SK-N-SH (cell line): ENCODE results near the gene ELOVL2. TPM values are rescaled to one million over a fixed set of nuclear protein-coding genes. Genes with fewer than 3 reads are reported as not detected.

Source experiments
- CTCF ChIA-PET: fragments of 300-600, 350-600 bp; formaldehyde crosslinking; extraction: SDS; loops from one replicate; lab custom pipeline; 2021; lab: Yijun Ruan, JAX
- POLR2A ChIA-PET: fragments of 350-600 bp; sonication (Branson Sonifier 250); formaldehyde crosslinking; extraction: SDS; loops from one replicate; lab custom pipeline; 2020; ENCODE audit warnings: antibody characterized with exemption, inconsistent platforms; lab: Yijun Ruan, JAX
- DNase-seq: peaks from one replicate; pipeline ENCODE4 v3.0.0; 2012
- H2AFZ ChIP-seq: fragments of 200-600 bp; sonication (generic); 2 replicates; pipeline ENCODE4 v1.8.1; 2016; ENCODE audit warnings: antibody characterized with exemption, mild to moderate bottlenecking, low read depth
- H3F3A ChIP-seq: fragments of 200-600 bp; sonication (generic); replicated peaks from 2 replicates; pipeline ENCODE3; 2016; ENCODE audit warnings: antibody characterized with exemption, mild to moderate bottlenecking; ENCODE audit not compliant: insufficient read depth
- H3K27ac ChIP-seq, 2 experiments: fragments of 200-500 bp in 1 of 2; fragments of 200-600 bp in 1 of 2; sonication (Bioruptor generic) in 1 of 2; sonication (generic), shearing (Covaris generic) in 1 of 2; 2 replicates each; pipeline versions ENCODE4 v1.5.1 to v1.6.1; 2014 to 2016; ENCODE audit warnings: low read depth in 2 of 2, inconsistent platforms in 1 of 2, low read length in 1 of 2, mild to moderate bottlenecking in 1 of 2, mixed read lengths in 1 of 2
- H3K27me3 ChIP-seq: fragments of 200-600 bp; sonication (generic), shearing (Covaris generic); 2 replicates; pipeline ENCODE4 v1.6.1; 2016; ENCODE audit warnings: mixed run types; ENCODE audit not compliant: insufficient read depth
- H3K36me3 ChIP-seq, 2 experiments: fragments of 200-500 bp in 1 of 2; fragments of 200-600 bp in 1 of 2; sonication (Bioruptor generic) in 1 of 2; sonication (generic) in 1 of 2; replicated peaks in 1 of 2; 2 replicates each; pipeline versions ENCODE3 to v1.5.1; 2014 to 2016; ENCODE audit warnings: low read length in 1 of 2, mild to moderate bottlenecking in 1 of 2; ENCODE audit not compliant: insufficient read depth in 2 of 2, control insufficient read depth in 1 of 2
- H3K4me1 ChIP-seq, 2 experiments: fragments of 200-500 bp in 1 of 2; fragments of 200-600 bp in 1 of 2; sonication (Bioruptor generic) in 1 of 2; sonication (generic), shearing (Covaris generic) in 1 of 2; 2 replicates each; pipeline versions ENCODE4 v1.5.1 to v1.6.1; 2014 to 2016; ENCODE audit warnings: low read depth in 1 of 2, low read length in 1 of 2, mixed run types in 1 of 2; ENCODE audit not compliant: insufficient read depth in 2 of 2, control insufficient read depth in 1 of 2
- H3K4me2 ChIP-seq: fragments of 200-600 bp; sonication (generic), shearing (Covaris generic); 2 replicates; pipeline ENCODE4 v1.6.1; 2017; ENCODE audit warnings: mixed run types
- H3K4me3 ChIP-seq, 2 experiments: fragments of 200-500 bp in 1 of 2; fragments of 200-600 bp in 1 of 2; sonication (Bioruptor generic) in 1 of 2; sonication (generic), shearing (Covaris generic) in 1 of 2; 2 replicates each; pipeline versions ENCODE4 v1.5.1 to v1.8.1; 2014 to 2016; ENCODE audit warnings: low read depth in 2 of 2, inconsistent platforms in 1 of 2, low read length in 1 of 2, mild to moderate bottlenecking in 1 of 2, mixed read lengths in 1 of 2, moderate library complexity in 1 of 2
- H3K79me2 ChIP-seq: fragments of 200-600 bp; sonication (generic); 2 replicates; pipeline ENCODE4 v1.8.1; 2017; ENCODE audit warnings: mild to moderate bottlenecking; ENCODE audit not compliant: insufficient read depth
- H3K9ac ChIP-seq: fragments of 200-600 bp; sonication (generic); 2 replicates; pipeline ENCODE4 v1.6.1; 2017; ENCODE audit warnings: mixed run types
- H3K9me2 ChIP-seq: fragments of 200-600 bp; sonication (generic); 2 replicates; pipeline ENCODE4 v1.6.1; 2017; ENCODE audit warnings: mixed run types
- H3K9me3 ChIP-seq: fragments of 200-600 bp; sonication (generic); 2 replicates; pipeline ENCODE4 v1.6.1; 2017; ENCODE audit warnings: mixed run types, mild to moderate bottlenecking, moderate library complexity
- H4K20me1 ChIP-seq: fragments of 200-600 bp; sonication (generic); 2 replicates; pipeline ENCODE4 v1.6.1; 2017; ENCODE audit warnings: mild to moderate bottlenecking, mixed run types; ENCODE audit not compliant: insufficient read depth
- EP300 ChIP-seq, 2 experiments: IDR thresholded peaks; 2 replicates each; pipeline versions ENCODE4 v1.4.0 to v1.6.1; 2012; ENCODE audit warnings: borderline replicate concordance in 1 of 2, low read depth in 1 of 2, low read length in 1 of 2
- FOXM1 ChIP-seq: IDR thresholded peaks from 2 replicates; pipeline ENCODE4 v1.4.0; 2012; ENCODE audit warnings: low read depth, mild to moderate bottlenecking
- GATA2 ChIP-seq: sonication (generic); formaldehyde crosslinking; IDR thresholded peaks from 2 replicates; pipeline ENCODE4 v1.5.0; 2020; ENCODE audit warnings: mild to moderate bottlenecking, missing genetic modification reagents
- IRF3 ChIP-seq: fragments of 150-350 bp; IDR thresholded peaks from 2 replicates; pipeline ENCODE4 v1.6.1; 2016; ENCODE audit warnings: mild to moderate bottlenecking, low read depth, low read length
- JUND ChIP-seq: IDR thresholded peaks from 2 replicates; pipeline ENCODE4 v1.4.0; 2012
- MAX ChIP-seq: IDR thresholded peaks from 2 replicates; pipeline ENCODE4 v1.4.0; 2012; ENCODE audit warnings: low read depth
- MEF2A ChIP-seq: IDR thresholded peaks from 2 replicates; pipeline ENCODE4 v1.4.0; 2012; ENCODE audit warnings: low read depth, borderline replicate concordance
- PBX3 ChIP-seq: IDR thresholded peaks from 2 replicates; pipeline ENCODE4; 2012
- RAD21 ChIP-seq: IDR thresholded peaks from 2 replicates; pipeline ENCODE4 v1.6.1; 2012; ENCODE audit warnings: mild to moderate bottlenecking, low read length
- RCOR1 ChIP-seq: fragments of 150-350 bp; IDR thresholded peaks from 2 replicates; pipeline ENCODE4 v1.6.1; 2017; ENCODE audit warnings: antibody characterized with exemption, low read length
- RFX5 ChIP-seq: IDR thresholded peaks from 2 replicates; pipeline ENCODE4 v1.6.1; 2012; ENCODE audit warnings: mild to moderate bottlenecking, improper control_type of control experiment, low read length
- RXRA ChIP-seq: IDR thresholded peaks from 2 replicates; pipeline ENCODE4 v1.4.0; 2012; ENCODE audit warnings: low read depth, mild to moderate bottlenecking, borderline replicate concordance
- SIN3A ChIP-seq: IDR thresholded peaks from 2 replicates; pipeline ENCODE4 v1.6.1; 2012; ENCODE audit warnings: low read depth, mild to moderate bottlenecking, low read length, moderate library complexity, borderline replicate concordance
- TCF12 ChIP-seq: IDR thresholded peaks from 2 replicates; pipeline ENCODE4 v1.4.0; 2012
- WGBS: methylation state at CpG from one replicate; pipeline ENCODE4 v1.1.6; 2017; ENCODE audit warnings: low lambda C conversion rate; 5-methylcytosine and 5-hydroxymethylcytosine counted together
- polyA plus RNA-seq, 3 experiments: library from polyadenylated mRNA; depleted of rRNA; stranded (reverse); fragments of >200 nt; gene quantifications; 2 replicates each; pipeline ENCODE4 v1.2.3, GENCODE V29; 2012
- TF ChIP-seq, protein P1 (sequence below): IDR thresholded peaks from 2 replicates; pipeline ENCODE4 v1.4.0; 2012; ENCODE audit warnings: low read depth, borderline replicate concordance
- TF ChIP-seq, protein P2 (sequence below): IDR thresholded peaks from 2 replicates; pipeline ENCODE4 v1.4.0; 2012; ENCODE audit warnings: low read depth, borderline replicate concordance

ELOVL2 gene
- polyA plus RNA-seq, 1 of the 3 experiments (the other 2 are of a cell fraction): 0.39 TPM

GRCh38 chr6:10962673-10963072 lies 81.4 kb downstream of the ELOVL2 start (continued):
- no peak for TF ChIP-seq IRF3
- TF ChIP-seq TCF12: peak; percentile 97
- no peak for TF ChIP-seq RAD21
- peak; percentile 72 for TF ChIP-seq JUND
- TF ChIP-seq, protein P1, sequence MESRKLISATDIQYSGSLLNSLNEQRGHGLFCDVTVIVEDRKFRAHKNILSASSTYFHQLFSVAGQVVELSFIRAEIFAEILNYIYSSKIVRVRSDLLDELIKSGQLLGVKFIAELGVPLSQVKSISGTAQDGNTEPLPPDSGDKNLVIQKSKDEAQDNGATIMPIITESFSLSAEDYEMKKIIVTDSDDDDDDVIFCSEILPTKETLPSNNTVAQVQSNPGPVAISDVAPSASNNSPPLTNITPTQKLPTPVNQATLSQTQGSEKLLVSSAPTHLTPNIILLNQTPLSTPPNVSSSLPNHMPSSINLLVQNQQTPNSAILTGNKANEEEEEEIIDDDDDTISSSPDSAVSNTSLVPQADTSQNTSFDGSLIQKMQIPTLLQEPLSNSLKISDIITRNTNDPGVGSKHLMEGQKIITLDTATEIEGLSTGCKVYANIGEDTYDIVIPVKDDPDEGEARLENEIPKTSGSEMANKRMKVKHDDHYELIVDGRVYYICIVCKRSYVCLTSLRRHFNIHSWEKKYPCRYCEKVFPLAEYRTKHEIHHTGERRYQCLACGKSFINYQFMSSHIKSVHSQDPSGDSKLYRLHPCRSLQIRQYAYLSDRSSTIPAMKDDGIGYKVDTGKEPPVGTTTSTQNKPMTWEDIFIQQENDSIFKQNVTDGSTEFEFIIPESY: no peak
- no peak for TF ChIP-seq RXRA
- no peak for TF ChIP-seq SIN3A
- TF ChIP-seq RFX5: no peak
- TF ChIP-seq, all 33 proteins: peak for 8

- 80% methylated on average over 3 of the region's 3 CpGs for WGBS
- H3K79me2 ChIP-seq: no peaks in the 10 kb centered on the region
- no peak for DNase-seq
- ChIA-PET CTCF (interaction anchor here (1.0 to 2.5 kb wide), 7 partner anchors 8 to 535 kb away, joined by 3 to 14 read pairs (median 6); no protein-coding TSS in a partner anchor), POLR2A (no interaction called here)
- H3K4me2 ChIP-seq: 0 out of 2 replicates have a peak overlapping the region, but pooled peaks have one; percentile 31
- no peak overlapping the region for H2AFZ ChIP-seq
- peak overlapping the region in 1 of 2 experiments; percentile 58; a peak in 1 of 4 replicates for H3K27ac ChIP-seq
- no peak overlapping the region for H3K4me3 ChIP-seq
- no peak overlapping the region for H3K9ac ChIP-seq
- no peaks in the 10 kb centered on the region for H3K27me3 ChIP-seq
- peaks cover 0 to 8% of the 10 kb centered on the region in 2 experiments for H3K36me3 ChIP-seq
- H3K9me2 ChIP-seq: no peaks in the 10 kb centered on the region
- H3K4me1 ChIP-seq: peaks cover 3% of the 10 kb centered on the region in 2 experiments; a peak in 2 of 4 replicates
- peaks cover 13% of the 10 kb centered on the region for H3F3A ChIP-seq
- H3K9me3 ChIP-seq: peaks cover 9% of the 10 kb centered on the region
- H4K20me1 ChIP-seq: no peaks in the 10 kb centered on the region
- TF ChIP-seq, protein P2, sequence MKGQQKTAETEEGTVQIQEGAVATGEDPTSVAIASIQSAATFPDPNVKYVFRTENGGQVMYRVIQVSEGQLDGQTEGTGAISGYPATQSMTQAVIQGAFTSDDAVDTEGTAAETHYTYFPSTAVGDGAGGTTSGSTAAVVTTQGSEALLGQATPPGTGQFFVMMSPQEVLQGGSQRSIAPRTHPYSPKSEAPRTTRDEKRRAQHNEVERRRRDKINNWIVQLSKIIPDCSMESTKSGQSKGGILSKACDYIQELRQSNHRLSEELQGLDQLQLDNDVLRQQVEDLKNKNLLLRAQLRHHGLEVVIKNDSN: no peak
- TF ChIP-seq EP300 (IDR thresholded peaks at IDR 0.05; ENCODE audit: borderline replicate concordance in 1 of 2, low read depth in 1 of 2, low read length in 1 of 2): no peak
Measured at GRCh38 chr6:10961837-10962236, 82.3 kb downstream of the ELOVL2 start.

DNA sequence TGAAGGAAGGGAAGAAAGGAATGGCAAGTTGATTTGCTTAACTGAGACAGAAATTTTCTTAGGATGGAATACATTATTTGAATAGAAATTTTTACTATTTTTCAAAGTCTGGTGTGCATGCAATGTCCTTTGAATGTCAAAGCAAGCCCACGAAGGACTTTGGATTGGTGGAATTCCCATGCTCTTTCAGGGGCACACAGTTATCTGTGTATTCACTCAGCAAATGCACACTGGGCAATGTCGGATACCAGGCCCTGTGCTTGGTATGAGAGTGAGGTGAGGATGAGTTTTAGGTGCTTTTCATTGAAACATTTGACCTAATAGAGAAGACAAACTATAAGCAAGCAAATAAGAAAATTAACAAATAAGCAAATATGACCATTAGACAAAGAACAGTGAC lies 83.9 kb downstream of the ELOVL2 start:
- Histone ChIP-seq H3K4me1 (peaks cover 3% of the 10 kb centered on the region in 2 experiments; a peak in 2 of 4 replicates), H3K9me3 (no peaks in the 10 kb centered on the region), H3K4me3 (no peak overlapping the region), H3K27ac (no peak overlapping the region), H3K4me2 (no peak overlapping the region), H2AFZ (no peak overlapping the region), H3K9ac (no peak overlapping the region), H3K36me3 (no peaks in the 10 kb centered on the region), H3K9me2 (no peaks in the 10 kb centered on the region), H3K79me2 (no peaks in the 10 kb centered on the region), H3K27me3 (no peaks in the 10 kb centered on the region), H3F3A (peaks cover 13% of the 10 kb centered on the region), H4K20me1 (no peaks in the 10 kb centered on the region)
- POLR2A ChIA-PET: no interaction called here
- 83% methylated on average over 2 of the region's 2 CpGs for WGBS
- CTCF ChIA-PET: interaction anchor here (1.6 to 2.5 kb wide), 3 partner anchors 9 to 536 kb away, joined by 3 to 14 read pairs (median 6); no protein-coding TSS in a partner anchor
- no peak for TF ChIP-seq MEF2A
- TF ChIP-seq PBX3: no peak
- no peak for TF ChIP-seq MAX
- TF ChIP-seq RCOR1: no peak
- no peak for TF ChIP-seq GATA2
- TF ChIP-seq FOXM1: no peak
- TF ChIP-seq TCF12: no peak
- no peak for DNase-seq
